SIG-M5 treated with dmso at 0.1 percent for 504 hours (cell line): ENCODE measurements around the gene EXOC2.

ENCODE experiments used
- DNase-seq: peaks from one replicate; lab custom pipeline; 2025; ENCODE audit not compliant: unreplicated experiment; lab: John Stamatoyannopoulos, UW

The EXOC2 gene

DNA sequence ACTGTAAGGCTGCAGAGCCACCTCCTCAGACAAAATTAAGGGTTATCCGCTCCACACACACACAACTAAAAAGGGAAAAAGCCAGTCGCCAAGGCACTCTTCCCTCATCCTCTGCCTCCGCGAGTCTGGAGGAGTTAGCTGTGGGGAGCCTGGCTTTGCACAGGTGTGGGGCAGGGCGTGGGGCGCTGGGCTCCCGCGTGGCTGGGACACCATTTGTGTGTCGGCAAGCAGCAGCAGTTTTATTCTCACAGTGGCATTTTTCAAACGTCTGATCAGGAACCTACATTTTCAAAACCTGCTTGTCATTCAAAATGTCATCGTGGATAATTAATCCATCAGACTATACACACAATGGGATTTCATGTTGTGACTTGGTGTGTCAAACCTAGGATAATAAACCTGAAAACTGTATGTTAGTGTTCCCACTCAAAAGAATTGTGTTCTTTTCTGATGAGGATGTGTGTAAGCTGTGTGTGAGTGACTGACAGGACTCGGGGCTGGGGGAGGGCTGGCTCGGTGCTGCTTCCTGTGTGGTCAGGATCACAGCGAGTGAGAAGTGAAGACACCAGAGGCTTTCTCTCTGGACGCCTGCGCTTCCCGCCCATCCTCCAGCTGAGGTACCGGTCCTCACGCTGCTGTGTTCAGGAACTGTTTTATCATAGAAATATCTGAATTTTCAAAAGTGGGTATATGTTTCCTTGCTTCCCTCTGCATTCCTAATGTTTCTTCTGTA, 218.3 kb downstream of the EXOC2 start:
- peak; percentile 20 for DNase-seq

DNA sequence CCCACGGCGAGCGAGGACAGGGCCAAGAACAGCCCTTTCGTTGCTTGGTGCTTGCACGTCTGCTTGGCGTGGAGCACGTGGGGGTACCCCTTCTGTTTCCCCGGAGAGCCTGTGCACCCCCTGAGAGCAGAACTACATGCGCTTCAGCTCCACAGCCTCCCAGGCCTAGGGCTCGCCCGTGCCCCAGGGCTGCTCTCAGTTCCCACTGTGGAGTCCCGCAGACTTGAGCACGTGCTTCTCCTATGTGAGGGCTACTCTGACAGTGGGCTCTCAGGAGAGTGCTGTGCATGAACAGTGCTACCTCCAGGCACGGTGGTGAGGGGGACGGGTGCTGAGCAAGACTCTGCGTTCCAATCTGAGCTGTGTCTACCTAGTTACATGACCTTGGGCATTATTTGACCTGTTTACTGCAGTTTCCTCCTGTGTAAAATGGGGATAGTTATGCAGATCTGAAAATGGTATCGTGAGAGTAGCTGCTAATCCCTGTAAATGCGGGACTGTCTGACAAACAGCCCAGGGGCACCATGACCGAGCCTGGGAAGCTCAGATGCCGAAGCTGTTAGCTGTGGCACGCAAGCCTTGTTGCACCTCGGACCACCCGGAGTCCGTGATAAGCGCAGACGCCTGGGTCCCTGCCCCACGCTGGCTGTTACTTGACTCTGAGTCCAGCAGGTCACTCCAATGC, 219.0 kb downstream of the EXOC2 start:
- DNase-seq: no peak

DNA sequence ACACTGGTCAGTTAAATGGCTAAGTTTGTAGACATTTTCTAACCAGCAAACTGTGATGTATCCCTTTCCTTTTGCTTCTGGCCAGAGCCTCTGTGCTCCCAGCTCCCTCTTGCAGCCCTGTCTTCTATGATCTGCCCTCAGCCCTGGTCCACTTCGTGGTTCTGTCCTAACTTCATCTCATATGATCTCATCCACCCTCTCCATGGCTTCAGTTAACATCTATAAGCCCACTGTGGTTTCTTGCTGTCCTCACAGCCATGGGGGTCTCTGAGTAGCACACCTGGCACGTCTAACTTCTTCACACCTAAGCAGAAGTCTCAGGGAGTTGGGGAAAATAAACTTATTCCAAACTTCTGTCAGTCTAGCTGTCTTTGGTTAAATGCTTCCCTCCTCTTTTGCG, 219.6 kb downstream of the EXOC2 start:
- DNase-seq: no peak

DNA sequence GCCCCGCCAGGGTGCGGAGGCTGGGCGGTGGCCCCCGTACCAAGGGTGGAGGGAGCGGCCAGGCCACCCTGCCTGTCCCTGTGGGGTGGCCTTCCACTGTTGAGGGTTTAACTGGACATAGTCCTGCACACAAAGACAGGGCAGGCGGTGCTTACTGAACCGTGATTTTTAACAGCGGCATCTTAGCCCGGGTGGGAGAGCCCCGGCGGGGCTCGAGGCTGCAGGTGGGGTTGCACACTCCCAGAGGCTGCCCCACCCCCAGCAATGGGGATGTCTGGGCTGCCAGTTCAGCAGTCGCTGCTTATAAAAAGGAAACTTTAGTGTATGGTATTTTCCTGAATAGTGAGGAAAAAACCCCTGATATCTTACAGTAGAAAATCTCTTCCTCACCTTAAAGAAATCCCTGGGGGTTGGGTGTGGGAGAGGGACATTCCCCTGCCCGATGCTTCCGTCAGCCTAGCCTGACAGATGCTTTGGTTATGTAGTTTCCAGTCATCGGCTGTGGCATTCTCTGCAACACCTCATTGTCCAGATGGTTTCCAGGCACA, 222.0 kb downstream of the EXOC2 start:
- no peak for DNase-seq

DNA sequence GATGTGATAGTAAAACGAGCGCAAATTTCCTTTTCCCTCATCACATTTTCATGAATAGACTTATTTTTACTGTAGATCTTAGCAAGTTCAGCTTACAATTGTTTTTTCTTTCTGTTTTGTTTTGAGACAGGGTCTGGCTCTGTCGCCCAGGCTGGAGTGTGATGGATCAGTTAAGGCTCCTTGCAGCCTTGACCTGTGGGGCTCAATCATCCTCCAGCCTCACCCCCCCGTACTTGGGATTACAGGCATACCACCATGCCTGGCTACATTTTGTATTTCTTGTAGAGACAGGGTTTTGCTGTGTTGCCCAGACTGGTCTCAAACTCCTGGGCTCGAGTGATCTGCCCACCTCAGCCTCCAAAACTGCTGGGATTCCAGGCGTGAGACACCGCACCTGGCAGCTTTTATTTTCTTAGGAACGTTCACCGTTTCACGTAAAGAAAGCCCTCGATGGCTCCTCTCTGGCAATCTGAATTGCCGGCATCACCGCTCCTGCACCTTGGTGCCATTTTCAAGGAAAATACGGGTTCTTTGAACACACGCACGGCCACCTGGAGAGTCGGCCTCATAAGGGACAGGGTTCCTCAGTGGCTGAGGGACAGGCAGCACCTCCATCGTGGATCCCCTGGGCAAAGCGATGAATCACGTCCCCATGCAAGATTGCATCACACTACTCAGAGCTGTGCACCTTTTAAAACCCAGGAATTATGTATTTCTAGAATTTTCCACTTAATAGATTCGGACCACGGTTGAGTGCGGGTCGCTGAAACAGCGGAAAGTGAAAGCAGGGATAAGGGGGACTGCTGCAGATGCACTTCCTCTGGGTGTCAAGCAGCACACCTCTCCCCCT, 222.7 kb downstream of the EXOC2 start:
- no peak for DNase-seq

DNA sequence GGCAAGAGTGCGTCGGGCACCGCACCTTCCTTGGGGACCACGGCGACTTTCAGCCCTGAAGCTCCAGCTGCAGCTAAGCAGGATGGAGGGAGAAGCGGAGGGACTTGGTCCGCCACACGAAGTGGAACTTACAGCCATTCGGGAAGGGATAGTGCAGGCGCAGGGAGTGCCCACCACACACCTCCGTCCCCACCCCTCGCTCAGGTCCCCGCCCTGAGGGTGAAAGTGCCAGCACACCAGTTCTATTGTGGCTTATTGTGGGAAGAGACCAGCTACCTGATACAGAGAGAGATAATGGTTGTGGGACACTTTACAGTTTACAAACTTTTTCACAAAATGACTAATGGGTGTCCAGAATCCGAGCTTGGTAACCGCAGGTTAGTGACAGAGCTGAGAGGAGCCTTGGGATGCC, 225.3 kb downstream of the EXOC2 start:
- DNase-seq: no peak

DNA sequence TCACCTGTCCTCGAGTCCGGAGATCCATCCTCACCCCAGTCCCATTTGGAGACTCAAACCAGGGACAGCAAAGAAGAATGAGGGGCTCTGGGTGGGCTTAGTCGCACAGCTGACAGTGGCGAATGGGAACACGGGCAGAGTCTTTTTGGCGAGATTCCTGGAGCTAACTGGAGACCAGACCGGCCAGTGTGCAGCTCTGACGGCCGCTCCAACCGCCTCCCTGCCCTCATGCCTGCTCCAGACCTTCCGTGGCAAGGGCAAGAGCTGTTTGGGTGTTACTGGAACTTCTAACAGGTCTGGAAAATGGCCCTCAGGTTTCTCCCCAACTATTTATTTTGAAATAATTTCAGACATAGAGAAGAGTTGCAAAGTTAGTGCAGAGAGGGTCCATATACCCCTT, 225.8 kb downstream of the EXOC2 start:
- DNase-seq: no peak

DNA sequence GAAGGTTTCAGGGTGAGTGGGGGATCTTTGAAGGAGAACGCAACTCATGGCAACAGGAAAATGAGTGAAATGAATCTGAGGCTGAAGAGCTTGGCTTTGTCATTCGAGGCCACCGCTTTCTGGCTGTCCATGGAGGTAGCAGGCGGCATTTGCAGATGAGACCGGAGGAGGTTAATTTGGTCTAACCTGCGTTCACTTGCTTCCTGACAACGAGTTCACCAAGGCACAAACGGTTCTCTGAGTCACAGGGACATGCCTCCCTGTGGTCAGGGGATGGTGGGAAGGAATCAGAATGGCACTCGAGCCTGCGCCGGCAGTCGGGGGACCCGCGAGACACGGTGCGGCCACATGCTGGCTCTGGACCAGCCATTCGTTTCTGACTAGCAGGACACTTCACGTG, 226.4 kb downstream of the EXOC2 start:
- no peak for DNase-seq

DNA sequence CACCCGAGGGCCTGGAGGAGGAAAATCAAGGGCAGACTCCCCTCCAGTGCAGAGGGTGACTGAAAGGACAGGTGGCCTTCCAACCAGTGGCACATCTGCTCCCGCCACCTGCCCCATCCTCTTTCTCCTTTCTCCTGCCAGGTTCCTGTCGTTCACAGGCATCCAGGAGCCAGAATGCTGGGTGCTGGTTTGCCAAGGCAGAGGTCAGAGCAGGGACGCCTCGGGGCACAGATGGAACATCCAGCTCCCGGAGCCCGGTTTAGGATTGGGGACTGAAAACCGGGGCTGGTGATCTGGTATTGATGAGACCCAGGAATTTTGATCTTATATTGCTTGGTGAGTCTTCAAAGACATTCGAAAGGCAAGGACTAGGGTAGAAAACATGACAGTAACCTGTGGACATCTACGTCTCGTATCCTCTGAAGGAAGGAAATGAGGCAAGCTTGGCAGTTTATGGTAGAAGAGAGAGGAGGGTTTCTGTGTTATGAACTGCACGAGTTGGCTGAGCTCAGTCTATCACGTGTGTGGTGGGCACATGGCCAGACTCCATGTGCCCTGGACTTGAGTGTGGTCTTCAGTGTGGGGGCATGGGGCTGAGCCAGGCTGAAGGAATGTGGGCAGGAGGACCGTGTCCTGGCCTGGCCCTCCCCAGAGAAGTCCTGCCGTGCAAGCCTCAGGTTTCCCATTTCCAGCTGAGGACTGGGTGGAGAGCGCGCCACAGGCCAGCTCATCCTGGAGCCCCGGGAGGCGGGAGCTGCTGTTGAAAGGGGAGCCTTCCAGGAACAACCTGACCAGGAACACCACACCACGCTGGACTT, 227.2 kb downstream of the EXOC2 start:
- no peak for DNase-seq

DNA sequence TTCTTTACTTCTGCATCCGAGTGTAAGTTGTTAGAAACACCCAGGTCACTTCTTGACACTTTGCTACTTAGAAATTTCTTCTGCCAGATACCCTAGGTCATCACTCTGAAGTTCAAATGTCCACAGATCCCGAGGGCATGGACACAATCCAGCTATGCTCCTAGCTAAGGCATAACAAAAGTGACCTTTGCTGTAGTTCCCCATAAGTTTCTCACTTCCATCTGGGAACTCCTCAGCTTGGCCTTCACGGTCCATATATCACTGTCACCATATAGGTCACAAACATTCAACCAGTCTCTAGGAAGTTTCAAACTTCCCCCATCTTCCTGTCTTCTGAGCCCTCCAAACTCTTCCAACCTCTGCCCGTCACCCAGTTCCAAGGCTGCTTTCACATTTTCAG, 236.1 kb downstream of the EXOC2 start:
- no peak for DNase-seq

DNA sequence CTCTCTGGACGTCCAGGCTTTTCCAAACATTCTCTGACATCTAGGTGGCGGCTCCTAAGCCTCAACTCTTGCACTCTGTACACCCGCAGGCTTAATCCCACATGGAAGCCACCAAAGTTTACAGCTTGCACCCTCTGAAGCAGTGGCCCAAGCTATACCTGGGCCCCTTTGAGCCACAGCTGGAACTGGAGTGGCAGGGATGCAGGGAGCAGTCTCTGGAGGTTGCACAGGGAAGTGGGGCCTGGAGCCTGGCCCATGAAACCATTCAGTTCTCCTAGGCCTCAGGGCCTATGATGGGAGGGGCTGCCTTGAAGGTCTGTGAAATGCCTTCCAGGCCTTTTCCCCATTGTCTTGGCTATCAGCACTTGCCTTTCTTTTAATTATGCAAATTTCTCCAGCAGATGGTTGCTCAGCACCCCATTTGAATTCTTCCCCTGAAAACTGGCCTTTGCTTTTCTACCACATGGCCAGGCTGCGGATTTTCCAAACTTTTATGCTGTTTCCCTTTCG, 236.5 kb downstream of the EXOC2 start:
- DNase-seq: no peak

DNA sequence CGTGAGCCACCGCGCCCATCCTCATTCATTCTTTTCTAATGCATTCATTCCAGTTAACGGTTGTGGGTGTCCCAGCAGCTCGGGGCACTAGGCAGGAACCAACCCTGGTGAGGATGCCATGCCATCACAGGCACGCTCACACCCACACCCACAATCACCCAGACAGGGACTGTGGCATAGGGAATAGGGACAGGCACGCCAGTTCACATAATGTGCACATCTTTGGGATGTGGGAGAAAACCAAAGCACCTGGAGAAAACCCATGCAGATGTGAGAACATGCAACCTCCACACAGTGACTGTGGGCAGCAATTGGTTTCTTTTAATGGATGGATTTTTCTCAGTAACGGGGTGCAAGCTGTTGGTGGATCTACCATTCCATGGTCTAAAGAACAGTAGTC, 237.1 kb downstream of the EXOC2 start:
- DNase-seq: no peak

DNA sequence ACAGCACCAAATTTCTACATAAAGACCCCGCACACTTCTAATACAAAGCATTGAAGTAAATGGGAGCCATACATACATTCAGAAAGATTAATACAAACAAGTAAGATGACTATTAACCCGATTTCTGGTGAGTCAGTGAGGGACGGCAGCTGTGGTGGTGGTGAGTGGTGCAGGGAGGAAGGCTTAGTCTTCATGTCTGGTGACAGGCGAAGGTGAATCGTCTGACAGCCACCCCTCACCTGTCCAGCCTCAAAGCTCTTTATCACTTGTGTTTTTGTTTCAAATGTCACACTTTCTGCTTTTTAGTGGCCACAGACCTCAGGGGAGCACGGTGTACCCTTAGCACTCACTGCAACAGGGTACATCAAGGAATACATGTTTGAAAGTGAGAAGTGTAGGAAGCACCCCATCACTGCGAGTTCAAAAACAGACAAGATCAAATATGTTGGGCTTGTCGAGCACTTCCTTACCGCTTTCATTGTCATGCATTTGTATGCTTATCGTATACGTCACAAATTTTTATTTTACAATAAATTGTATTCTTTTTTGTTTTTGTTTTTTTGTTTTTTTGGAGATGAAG, 237.8 kb downstream of the EXOC2 start:
- no peak for DNase-seq

DNA sequence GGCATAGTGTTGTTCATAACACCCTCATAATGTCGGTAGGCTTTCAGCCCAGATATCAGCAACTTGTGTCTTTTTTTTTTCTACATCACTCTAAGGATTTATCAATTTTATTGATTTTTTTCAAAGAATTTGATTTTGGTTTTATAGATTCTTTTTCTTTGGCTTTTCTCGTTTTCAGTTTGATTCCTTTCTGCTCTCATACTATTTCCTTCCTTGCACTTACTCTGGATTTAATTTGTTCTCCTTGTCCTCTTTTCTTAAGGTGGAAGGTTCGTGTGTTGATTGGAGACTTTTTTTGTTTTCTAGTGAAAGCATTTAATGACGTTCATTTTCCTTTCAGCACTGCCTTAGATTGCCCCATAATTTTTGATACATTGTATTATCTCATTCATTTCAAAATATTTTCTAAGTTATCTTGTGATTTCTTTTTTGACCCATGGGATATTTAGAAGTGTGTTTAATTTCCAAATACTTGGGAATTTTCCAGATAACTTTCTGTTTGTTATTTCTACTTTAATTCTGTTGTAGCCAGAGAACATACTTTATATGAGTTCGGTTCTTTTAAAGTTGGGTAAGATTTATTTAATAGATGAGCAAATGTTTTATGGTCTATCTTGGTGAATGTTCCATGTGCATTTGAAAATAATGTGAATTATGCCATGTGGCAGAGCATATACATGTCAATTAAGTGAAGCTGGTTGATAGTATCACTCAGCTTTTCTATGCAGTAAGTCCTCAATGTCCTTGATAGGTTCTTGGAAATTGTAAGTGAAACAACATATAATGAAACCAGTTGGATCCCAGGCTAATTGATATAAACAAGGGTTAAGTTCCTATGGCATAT, 238.6 kb downstream of the EXOC2 start:
- no peak for DNase-seq

DNA sequence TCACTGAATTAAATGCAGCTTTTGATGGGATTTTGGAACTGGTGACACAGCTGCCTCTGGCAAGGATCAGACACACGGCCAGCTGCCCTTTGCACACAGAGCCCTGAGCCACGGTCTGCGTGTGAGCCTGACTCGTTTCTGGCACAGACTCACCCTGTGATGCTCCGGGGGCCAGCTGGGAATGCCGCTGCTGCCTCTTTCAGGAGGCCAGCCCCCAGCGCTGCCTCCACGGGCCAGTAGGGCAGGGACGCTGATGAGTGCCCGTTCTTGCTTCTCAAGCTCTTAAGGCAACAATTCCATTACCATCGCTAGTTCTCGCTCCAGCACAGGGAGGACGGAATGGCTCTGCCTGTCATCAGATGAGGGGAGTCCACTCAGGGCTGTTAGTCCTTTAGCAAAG, 239.8 kb downstream of the EXOC2 start:
- DNase-seq: no peak

DNA sequence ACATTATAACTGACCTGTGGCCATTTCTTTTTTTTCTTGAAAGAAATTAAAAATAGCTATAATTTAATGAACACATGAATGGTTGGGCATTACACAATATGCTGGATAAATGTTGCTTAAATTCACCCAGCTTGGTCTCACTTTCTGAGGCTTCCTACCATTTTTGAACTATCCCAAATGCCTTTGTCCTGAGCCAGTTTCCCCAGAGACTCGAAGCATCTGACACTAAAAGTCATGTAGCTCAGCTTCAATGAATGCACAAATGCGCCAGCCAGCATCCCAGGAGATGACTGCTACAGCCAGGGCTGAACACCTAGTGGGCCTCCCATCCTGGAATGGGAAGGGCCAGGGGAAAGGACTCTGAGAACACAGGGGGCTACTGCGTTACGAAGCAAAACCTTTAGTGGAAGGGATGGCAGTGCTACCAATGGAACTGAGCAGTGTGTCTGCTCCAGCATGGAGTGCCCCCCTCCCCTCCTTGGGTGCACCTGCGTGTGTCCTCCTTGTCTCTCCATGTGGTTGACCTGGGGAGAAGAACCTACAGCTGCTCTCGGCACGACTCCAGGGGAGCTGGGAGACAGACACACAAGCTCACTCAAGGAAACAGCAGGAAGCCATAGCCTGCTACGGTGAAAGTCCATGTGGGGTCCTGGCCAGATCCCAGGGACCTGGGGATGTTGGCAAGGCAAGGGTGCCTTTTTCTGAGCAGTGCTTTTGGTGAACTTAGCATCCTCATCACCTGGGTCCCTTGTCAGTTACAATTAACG, 240.5 kb downstream of the EXOC2 start:
- no peak for DNase-seq

DNA sequence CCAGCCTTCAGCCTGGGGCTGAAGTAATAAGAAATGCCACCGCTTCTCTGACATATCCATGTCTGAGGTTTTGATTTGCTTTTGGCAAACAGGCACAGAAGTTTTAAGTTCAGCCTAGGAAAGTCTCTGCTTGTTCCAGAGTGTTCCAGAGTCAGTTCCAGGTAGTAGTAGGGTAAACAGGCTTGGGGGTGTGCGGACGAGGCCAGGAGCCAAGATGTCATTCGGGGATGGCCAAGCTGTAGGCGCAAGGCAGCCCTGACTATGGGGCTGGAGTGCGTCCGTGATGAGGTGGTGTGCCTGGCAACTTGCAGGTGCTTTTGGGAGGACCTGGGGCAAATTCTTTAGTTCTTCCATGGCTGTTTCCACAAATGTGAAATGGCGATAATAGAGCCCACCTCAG, 241.1 kb downstream of the EXOC2 start:
- DNase-seq: no peak

DNA sequence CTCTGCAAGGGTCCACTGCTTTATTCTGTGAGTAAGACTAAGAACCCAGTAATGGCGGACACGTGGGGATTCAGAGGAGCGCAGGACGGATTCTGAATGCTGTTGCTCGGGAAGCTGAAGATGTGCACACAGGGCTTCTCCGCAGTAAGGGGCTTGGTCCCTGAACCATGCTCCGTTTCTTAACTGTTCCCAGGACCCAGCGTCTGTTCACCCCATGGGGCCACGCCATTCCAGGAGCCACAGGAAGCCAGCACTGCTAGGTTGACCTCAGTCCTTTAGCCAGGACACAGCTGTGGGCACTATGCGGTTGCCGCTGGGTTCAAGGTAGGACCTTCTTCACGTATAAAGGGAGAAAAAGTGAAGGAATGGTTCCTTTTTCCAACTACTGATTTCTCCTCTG, 241.6 kb downstream of the EXOC2 start:
- DNase-seq: no peak
